ENCODE data around the gene ACTC1.

ACTC1 gene

GRCh38 chr15:34786206-34786605, 9.1 kb downstream of the ACTC1 start:
- peaks cover 8% of the 10 kb centered on the region for H3K36me3 ChIP-seq
- no peak overlapping the region for H3K4me3 ChIP-seq (ENCODE audit: low read depth, low read length)
- no peak for DNase-seq
- no peak for TF ChIP-seq CTCF (IDR thresholded peaks at IDR 0.05; ENCODE audit: low read depth, low read length)
- no peaks in the 10 kb centered on the region for H3K27me3 ChIP-seq (ENCODE audit: insufficient read depth, low read depth, severe bottlenecking)
- H3K27ac ChIP-seq: no peak overlapping the region
- no peaks in the 10 kb centered on the region for H3K9me3 ChIP-seq (ENCODE audit: severe bottlenecking)

GRCh38 chr15:34783991-34784390, 11.4 kb downstream of the ACTC1 start:
- Histone ChIP-seq H3K4me3 (ENCODE audit: low read depth, low read length) (no peak overlapping the region), H3K36me3 (peaks cover 11% of the 10 kb centered on the region), H3K9me3 (ENCODE audit: severe bottlenecking) (peaks cover 5% of the 10 kb centered on the region), H3K27me3 (ENCODE audit: insufficient read depth, low read depth, severe bottlenecking) (no peaks in the 10 kb centered on the region), H3K27ac (no peak overlapping the region)
- DNase-seq: no peak
- no peak for TF ChIP-seq CTCF (IDR thresholded peaks at IDR 0.05; ENCODE audit: low read depth, low read length)

- no peak overlapping the region for H3K4me3 ChIP-seq (ENCODE audit: low read depth, low read length)
- H3K9me3 ChIP-seq (ENCODE audit: severe bottlenecking): peaks cover 5% of the 10 kb centered on the region
- no peaks in the 10 kb centered on the region for H3K27me3 ChIP-seq (ENCODE audit: insufficient read depth, low read depth, severe bottlenecking)
- no peak overlapping the region for H3K27ac ChIP-seq
- TF ChIP-seq CTCF (IDR thresholded peaks at IDR 0.05; ENCODE audit: low read depth, low read length): no peak
- DNase-seq: no peak
- H3K36me3 ChIP-seq: peaks cover 11% of the 10 kb centered on the region
These were observed 11.9 kb downstream of the ACTC1 start for GRCh38 chr15:34783431-34783830.

GRCh38 chr15:34782901-34783300, 12.4 kb downstream of the ACTC1 start:
- H3K4me3 ChIP-seq (ENCODE audit: low read depth, low read length): no peak overlapping the region
- no peak for DNase-seq
- peaks cover 5% of the 10 kb centered on the region for H3K9me3 ChIP-seq (ENCODE audit: severe bottlenecking)
- H3K36me3 ChIP-seq: peaks cover 14% of the 10 kb centered on the region
- H3K27me3 ChIP-seq (ENCODE audit: insufficient read depth, low read depth, severe bottlenecking): no peaks in the 10 kb centered on the region
- TF ChIP-seq CTCF (IDR thresholded peaks at IDR 0.05; ENCODE audit: low read depth, low read length): no peak
- no peak overlapping the region for H3K27ac ChIP-seq

- peaks cover 21% of the 10 kb centered on the region for H3K36me3 ChIP-seq
- H3K4me3 ChIP-seq (ENCODE audit: low read depth, low read length): no peak overlapping the region
- no peak overlapping the region for H3K27ac ChIP-seq
- TF ChIP-seq CTCF (IDR thresholded peaks at IDR 0.05; ENCODE audit: low read depth, low read length): no peak
- H3K27me3 ChIP-seq (ENCODE audit: insufficient read depth, low read depth, severe bottlenecking): no peaks in the 10 kb centered on the region
- no peak for DNase-seq
- H3K9me3 ChIP-seq (ENCODE audit: severe bottlenecking): peaks cover 5% of the 10 kb centered on the region
These were observed 14.6 kb downstream of the ACTC1 start for GRCh38 chr15:34780725-34781124.

- no peak for DNase-seq
- no peak overlapping the region for H3K4me3 ChIP-seq (ENCODE audit: low read depth, low read length)
- H3K9me3 ChIP-seq (ENCODE audit: severe bottlenecking): peaks cover 5% of the 10 kb centered on the region
- peaks cover 19% of the 10 kb centered on the region for H3K36me3 ChIP-seq
- TF ChIP-seq CTCF (IDR thresholded peaks at IDR 0.05; ENCODE audit: low read depth, low read length): no peak
- H3K27me3 ChIP-seq (ENCODE audit: insufficient read depth, low read depth, severe bottlenecking): no peaks in the 10 kb centered on the region
- no peak overlapping the region for H3K27ac ChIP-seq
These were observed 18.7 kb downstream of the ACTC1 start for GRCh38 chr15:34776606-34777105.
